Measurements from ENCODE around the gene RBM43.

GRCh38 chr2:151252646-151253045, 9.0 kb downstream of the RBM43 start:
- TF ChIP-seq, protein P1, sequence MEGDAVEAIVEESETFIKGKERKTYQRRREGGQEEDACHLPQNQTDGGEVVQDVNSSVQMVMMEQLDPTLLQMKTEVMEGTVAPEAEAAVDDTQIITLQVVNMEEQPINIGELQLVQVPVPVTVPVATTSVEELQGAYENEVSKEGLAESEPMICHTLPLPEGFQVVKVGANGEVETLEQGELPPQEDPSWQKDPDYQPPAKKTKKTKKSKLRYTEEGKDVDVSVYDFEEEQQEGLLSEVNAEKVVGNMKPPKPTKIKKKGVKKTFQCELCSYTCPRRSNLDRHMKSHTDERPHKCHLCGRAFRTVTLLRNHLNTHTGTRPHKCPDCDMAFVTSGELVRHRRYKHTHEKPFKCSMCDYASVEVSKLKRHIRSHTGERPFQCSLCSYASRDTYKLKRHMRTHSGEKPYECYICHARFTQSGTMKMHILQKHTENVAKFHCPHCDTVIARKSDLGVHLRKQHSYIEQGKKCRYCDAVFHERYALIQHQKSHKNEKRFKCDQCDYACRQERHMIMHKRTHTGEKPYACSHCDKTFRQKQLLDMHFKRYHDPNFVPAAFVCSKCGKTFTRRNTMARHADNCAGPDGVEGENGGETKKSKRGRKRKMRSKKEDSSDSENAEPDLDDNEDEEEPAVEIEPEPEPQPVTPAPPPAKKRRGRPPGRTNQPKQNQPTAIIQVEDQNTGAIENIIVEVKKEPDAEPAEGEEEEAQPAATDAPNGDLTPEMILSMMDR (IDR thresholded peaks at IDR 0.05): no peak
- TF ChIP-seq ZFX (IDR thresholded peaks at IDR 0.05; ENCODE audit: borderline replicate concordance): no peak

Measured in 22Rv1 (cell line).